HepG2 (cell line): ENCODE measurements around the gene TFAP2E. TPM values are rescaled to one million over a fixed set of nuclear protein-coding genes. Genes with fewer than 3 reads are reported as not detected.

Source experiments
- ATAC-seq: fragments of 200-7000 bp; cut with Tn5 transposase; 3 replicates; pipeline ENCODE4 v1.9.1; 2020; ENCODE audit warnings: mild to moderate bottlenecking, moderate library complexity
- BruUV-seq: library from RNA; stranded (reverse); fragments of 400-500 nt; replicated peaks from 2 replicates; lab custom pipeline; 2021; lab: Mats Ljungman, UMichigan
- CTCF ChIA-PET: fragments of 300-600 bp; formaldehyde crosslinking; extraction: SDS; loops from one replicate; lab custom pipeline; 2021; ENCODE audit warnings: low total read pairs, inconsistent platforms, low intra/inter-chr PET ratio; lab: Yijun Ruan, JAX
- POLR2A ChIA-PET: fragments of 350-600 bp; sonication (Branson Sonifier 250); formaldehyde crosslinking; loops from one replicate; lab custom pipeline; 2020; ENCODE audit warnings: antibody characterized with exemption, inconsistent platforms; lab: Yijun Ruan, JAX
- DNase-seq: peaks from one replicate; pipeline ENCODE4 v3.0.0-alpha.2; 2015; ENCODE audit warnings: low spot score
- FAIRE-seq: peaks from 3 replicates; lab custom pipeline; 2011; peaks lifted over from hg19 to GRCh38; lab: Jason Lieb, UNC
- H2AFZ ChIP-seq: one replicate; pipeline ENCODE4 v1.6.1; 2011; ENCODE audit warnings: low read length, inconsistent platforms
- H3K27ac ChIP-seq: fragments of 300-600 bp; 3 replicates; pipeline ENCODE4 v1.8.0; 2011; ENCODE audit warnings: mixed run types, mild to moderate bottlenecking, mixed read lengths, low read length, inconsistent platforms; ENCODE audit not compliant: insufficient read depth; ENCODE audit errors: extremely low read length
- H3K27me3 ChIP-seq, 2 experiments: fragments of 200-600 bp in 1 of 2; 2 replicates in 1 of 2; 3 replicates in 1 of 2; pipeline versions ENCODE4 v1.6.0 to v1.8.0; 2011; ENCODE audit warnings: low read length in 2 of 2, mild to moderate bottlenecking in 2 of 2, moderate library complexity in 2 of 2, inconsistent platforms in 1 of 2; ENCODE audit not compliant: insufficient read depth in 2 of 2, control insufficient read depth in 1 of 2
- H3K36me3 ChIP-seq, 2 experiments: fragments of 200-600 bp in 1 of 2; replicated peaks in 1 of 2; 2 replicates in 1 of 2; 3 replicates in 1 of 2; pipeline versions ENCODE4 v1.5.1 to v1.8.0; 2011; ENCODE audit warnings: low read length in 2 of 2, inconsistent platforms in 1 of 2; ENCODE audit not compliant: insufficient read depth in 2 of 2, control insufficient read depth in 1 of 2
- H3K4me1 ChIP-seq: 2 replicates; pipeline ENCODE4 v1.5.1; 2012; ENCODE audit warnings: low read length, inconsistent platforms; ENCODE audit not compliant: insufficient read depth
- H3K4me2 ChIP-seq: 2 replicates; pipeline ENCODE4 v1.6.0; 2011; ENCODE audit warnings: low read depth, low read length, inconsistent platforms
- H3K4me3 ChIP-seq, 3 experiments: fragments of 200-600 bp in 1 of 3; sonication (generic), shearing (Covaris generic) in 1 of 3; replicated peaks in 1 of 3; 2 replicates each; pipeline ENCODE4 v1.5.1; 2011 to 2016; ENCODE audit warnings: low read length in 3 of 3, inconsistent platforms in 2 of 3, low read depth in 2 of 3, mild to moderate bottlenecking in 2 of 3, control low read depth in 1 of 3, mixed read lengths in 1 of 3; ENCODE audit not compliant: insufficient read depth in 1 of 3
- H3K79me2 ChIP-seq: one replicate; pipeline ENCODE4 v1.6.1; 2011; ENCODE audit warnings: low read length, inconsistent platforms; ENCODE audit not compliant: insufficient read depth
- H3K9ac ChIP-seq: 2 replicates; pipeline ENCODE4 v1.6.0; 2011; ENCODE audit warnings: mild to moderate bottlenecking, low read depth, low read length, inconsistent platforms; ENCODE audit not compliant: insufficient read depth
- H3K9me3 ChIP-seq: 2 replicates; pipeline ENCODE4 v1.5.1; 2012; ENCODE audit warnings: mild to moderate bottlenecking, low read length
- H4K20me1 ChIP-seq: 2 replicates; pipeline ENCODE4 v1.6.0; 2011; ENCODE audit warnings: inconsistent platforms, mild to moderate bottlenecking, low read length, moderate library complexity; ENCODE audit not compliant: insufficient read depth
- CENPX ChIP-seq: sonication (generic); formaldehyde crosslinking; IDR thresholded peaks from 2 replicates; pipeline ENCODE4 v1.9.0; 2021; ENCODE audit warnings: mild to moderate bottlenecking, missing genetic modification reagents, moderate library complexity
- E2F5 ChIP-seq: sonication (generic); formaldehyde crosslinking; conservative IDR thresholded peaks from 2 replicates; pipeline ENCODE4 v1.4.0; 2020; ENCODE audit warnings: missing genetic modification reagents
- ESRRA ChIP-seq: sonication (generic); formaldehyde crosslinking; IDR thresholded peaks from 2 replicates; pipeline ENCODE4 v1.5.1; 2020; ENCODE audit warnings: mild to moderate bottlenecking, low read depth, missing genetic modification reagents
- KLF6 ChIP-seq: IDR thresholded peaks from 2 replicates; pipeline ENCODE4 v1.8.0; 2016; ENCODE audit warnings: missing biosample characterization, missing genetic modification reagents
- MAX ChIP-seq: IDR thresholded peaks from 2 replicates; pipeline ENCODE4 v1.6.1; 2012; ENCODE audit warnings: inconsistent platforms
- STAG1 ChIP-seq: sonication (generic); formaldehyde crosslinking; IDR thresholded peaks from 2 replicates; pipeline ENCODE4 v1.4.0; 2020; ENCODE audit warnings: missing genetic modification reagents
- ZFP41 ChIP-seq: sonication (generic); formaldehyde crosslinking; IDR thresholded peaks from 2 replicates; pipeline ENCODE4 v1.4.0; 2020; ENCODE audit warnings: mild to moderate bottlenecking, missing genetic modification reagents, borderline replicate concordance
- ZNF10 ChIP-seq: sonication (generic); formaldehyde crosslinking; IDR thresholded peaks from 2 replicates; pipeline ENCODE4 v1.4.0; 2020; ENCODE audit warnings: mild to moderate bottlenecking, low read depth, missing genetic modification reagents, borderline replicate concordance
- ZNF670 ChIP-seq: sonication (generic); formaldehyde crosslinking; IDR thresholded peaks from 2 replicates; pipeline ENCODE4 v1.8.0; 2022; ENCODE audit warnings: mild to moderate bottlenecking, missing genetic modification reagents, borderline replicate concordance
- in situ Hi-C: cut with HindIII; loops from 2 replicates; pipeline ENCODE4 v1.10.0; 2017; ENCODE audit warnings: low pct_unique_long_range_greater_than_20kb; ENCODE audit not compliant: extremely low pct_ligation_motif_present
- intact Hi-C: fragments of 100-400 bp; cut with micrococcal nuclease; formaldehyde crosslinking; loops from one replicate; pipeline ENCODE4 v1.10.0; 2022; ENCODE audit not compliant: unreplicated experiment
- polyA plus RNA-seq, 8 experiments: library from polyadenylated mRNA; depleted of rRNA in 3 of 8; stranded (reverse) in 7 of 8; unstranded in 1 of 8; fragments of >200 nt; fragmentation: Illumina TruSeq in 4 of 8; extraction: Trizol in 4 of 8; gene quantifications; 2 replicates each; pipeline versions ENCODE4 v1.2.1 to v1.2.3, GENCODE V29; 2011 to 2016; ENCODE audit warnings: low read depth in 4 of 8, missing spikeins in 1 of 8, mixed read lengths in 1 of 8; ENCODE audit not compliant: insufficient read depth in 1 of 8
- total RNA-seq, 5 experiments: library from RNA; depleted of rRNA; stranded (reverse); fragments of >200 nt; fragmentation: Illumina TruSeq; extraction: Trizol; gene quantifications; 2 replicates each; pipeline ENCODE4 v1.2.3, GENCODE V29; 2016; ENCODE audit warnings: low read depth in 1 of 5
- TF ChIP-seq, protein P1 (sequence below): sonication (generic); formaldehyde crosslinking; conservative IDR thresholded peaks from 2 replicates; pipeline ENCODE4 v1.8.1; 2023; ENCODE audit warnings: missing genetic modification reagents
- TF ChIP-seq, protein P2 (sequence below): sonication (generic); formaldehyde crosslinking; IDR thresholded peaks from 2 replicates; pipeline ENCODE4 v1.4.0; 2020; ENCODE audit warnings: missing genetic modification reagents

The TFAP2E gene
- total and polyA plus RNA-seq, 2 of the 13 experiments (the other 11 are each of a cell fraction or from before 2014, with no cell fraction given): 0.31 to 0.41 TPM

- H3K9ac ChIP-seq: no peak overlapping the region
- intact Hi-C loops (no loop called here), in situ Hi-C loops (no loop called here)
- no peak overlapping the region for H3K4me3 ChIP-seq
- peaks cover 18 to 44% of the 10 kb centered on the region in 2 experiments for H3K36me3 ChIP-seq
- no peaks in the 10 kb centered on the region for H3K9me3 ChIP-seq
- POLR2A ChIA-PET: no interaction called here
- DNase-seq (no peak), ATAC-seq (no peak), FAIRE-seq (no peak)
- CTCF ChIA-PET: no interaction called here
- no peak overlapping the region for H3K27ac ChIP-seq
- no TSS peak for BruUV-seq
- no peak overlapping the region for H3K4me2 ChIP-seq
- peaks cover 22% of the 10 kb centered on the region for H3K79me2 ChIP-seq
- H2AFZ ChIP-seq: no peak overlapping the region
- H3K4me1 ChIP-seq: peaks cover 8% of the 10 kb centered on the region
- TF ChIP-seq MAX (no peak), ZNF670 (CRISPR knock-in tag) (no peak), ZFP41 (CRISPR knock-in tag) (no peak), ESRRA (CRISPR knock-in tag) (no peak), STAG1 (CRISPR knock-in tag) (no peak), KLF6 (CRISPR knock-in tag) (no peak), CENPX (CRISPR knock-in tag) (no peak), E2F5 (no peak), ZNF10 (CRISPR knock-in tag) (no peak)
- TF ChIP-seq, protein P1, sequence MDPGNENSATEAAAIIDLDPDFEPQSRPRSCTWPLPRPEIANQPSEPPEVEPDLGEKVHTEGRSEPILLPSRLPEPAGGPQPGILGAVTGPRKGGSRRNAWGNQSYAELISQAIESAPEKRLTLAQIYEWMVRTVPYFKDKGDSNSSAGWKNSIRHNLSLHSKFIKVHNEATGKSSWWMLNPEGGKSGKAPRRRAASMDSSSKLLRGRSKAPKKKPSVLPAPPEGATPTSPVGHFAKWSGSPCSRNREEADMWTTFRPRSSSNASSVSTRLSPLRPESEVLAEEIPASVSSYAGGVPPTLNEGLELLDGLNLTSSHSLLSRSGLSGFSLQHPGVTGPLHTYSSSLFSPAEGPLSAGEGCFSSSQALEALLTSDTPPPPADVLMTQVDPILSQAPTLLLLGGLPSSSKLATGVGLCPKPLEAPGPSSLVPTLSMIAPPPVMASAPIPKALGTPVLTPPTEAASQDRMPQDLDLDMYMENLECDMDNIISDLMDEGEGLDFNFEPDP (CRISPR knock-in tag): no peak
- TF ChIP-seq, protein P2, sequence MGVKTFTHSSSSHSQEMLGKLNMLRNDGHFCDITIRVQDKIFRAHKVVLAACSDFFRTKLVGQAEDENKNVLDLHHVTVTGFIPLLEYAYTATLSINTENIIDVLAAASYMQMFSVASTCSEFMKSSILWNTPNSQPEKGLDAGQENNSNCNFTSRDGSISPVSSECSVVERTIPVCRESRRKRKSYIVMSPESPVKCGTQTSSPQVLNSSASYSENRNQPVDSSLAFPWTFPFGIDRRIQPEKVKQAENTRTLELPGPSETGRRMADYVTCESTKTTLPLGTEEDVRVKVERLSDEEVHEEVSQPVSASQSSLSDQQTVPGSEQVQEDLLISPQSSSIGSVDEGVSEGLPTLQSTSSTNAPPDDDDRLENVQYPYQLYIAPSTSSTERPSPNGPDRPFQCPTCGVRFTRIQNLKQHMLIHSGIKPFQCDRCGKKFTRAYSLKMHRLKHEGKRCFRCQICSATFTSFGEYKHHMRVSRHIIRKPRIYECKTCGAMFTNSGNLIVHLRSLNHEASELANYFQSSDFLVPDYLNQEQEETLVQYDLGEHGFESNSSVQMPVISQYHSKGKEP: no peak
- no peaks in the 10 kb centered on the region; the same call in 1 of the 2 replicates for H4K20me1 ChIP-seq
- H3K27me3 ChIP-seq: no peaks in the 10 kb centered on the region
These were observed 50.7 kb downstream of the TFAP2E start for GRCh38 chr1:35623832-35624231.
